Esophagus squamous epithelium (tissue), 5 donors: ENCODE measurements around the gene ZNF683. TPM values are rescaled to one million over a fixed set of nuclear protein-coding genes. Genes with fewer than 3 reads are reported as not detected.
A peak's percentile ranks its signal among the peaks of the same experiment; 100 is the strongest.

Experiments
- DNase-seq: peaks from one replicate; lab custom pipeline; 2025; lab: John Stamatoyannopoulos, UW
- H3K27ac ChIP-seq, 4 donors: fragments of 200-600 bp; sonication (generic); one replicate each; pipeline ENCODE4 v1.5.1; 2016 to 2019; ENCODE audit warnings: mild to moderate bottlenecking in 1 of 4
- H3K27me3 ChIP-seq, 4 donors: fragments of 200-600 bp; sonication (generic); 1 replicate in 3 of 4; 2 replicates in 1 of 4; pipeline versions ENCODE4 v1.5.1 to v1.6.0; 2017 to 2021; ENCODE audit warnings: antibody characterized with exemption in 1 of 4
- H3K36me3 ChIP-seq, 3 donors: fragments of 200-600 bp; sonication (generic); one replicate each; pipeline ENCODE4 v1.5.1; 2016 to 2019
- H3K4me1 ChIP-seq, 3 donors: fragments of 200-600 bp; sonication (generic); one replicate each; pipeline ENCODE4 v1.5.1; 2017 to 2019
- H3K4me3 ChIP-seq, 4 donors: fragments of 200-600 bp; sonication (generic); 1 replicate in 3 of 4; 2 replicates in 1 of 4; pipeline ENCODE4 v1.5.1; 2016 to 2019; ENCODE audit warnings: mild to moderate bottlenecking in 2 of 4, moderate library complexity in 1 of 4
- H3K9me3 ChIP-seq, 3 donors: fragments of 200-600 bp; sonication (generic); one replicate each; pipeline ENCODE4 v1.5.1; 2016 to 2019
- CTCF ChIP-seq, 6 experiments: fragments of 450-650 bp in 4 of 6; fragments of 200-600 bp in 2 of 6; sonication (generic) in 2 of 6; IDR thresholded peaks; one replicate each; pipeline ENCODE4 v1.5.1; 2016 to 2019; ENCODE audit warnings: antibody characterized with exemption in 6 of 6, mild to moderate bottlenecking in 4 of 6, moderate library complexity in 4 of 6
- POLR2A ChIP-seq, 4 donors: fragments of 450-650 bp; IDR thresholded peaks; one replicate each; pipeline ENCODE4 v1.6.1; 2017; ENCODE audit warnings: antibody characterized with exemption in 4 of 4, mild to moderate bottlenecking in 4 of 4, moderate library complexity in 3 of 4
- WGBS, 2 donors: methylation state at CpG; one replicate each; pipeline ENCODE4 v1.1.5; 2018; 5-methylcytosine and 5-hydroxymethylcytosine counted together
- intact Hi-C: fragments of 100-400 bp; cut with DNase I; formaldehyde crosslinking; loops from one replicate; pipeline ENCODE4 v1.15.0; 2022
- total RNA-seq, 4 donors: library from RNA; depleted of rRNA; stranded (reverse); fragments of >200 nt; gene quantifications; one replicate each; pipeline ENCODE4 v1.1.0, GENCODE V29; 2016
- donor health status: DM: yes; HTN: yes; CAD: no.

Gene ZNF683
- total RNA-seq, 4 donors from 2014 or later = 0.26 to 0.95 TPM; not detected in 2

GRCh38 chr1:26350701-26351589, 21.6 kb downstream of the ZNF683 start:
- intact Hi-C loops = no loop called here
- 85% methylated on average over 8 of the region's 9 CpGs for WGBS, 2 donors
- H3K27ac ChIP-seq = peak overlapping the region; percentile 85 to 95 (median 92)

GRCh38 chr1:26350343-26350700, 22.2 kb downstream of the ZNF683 start:
- TF ChIP-seq CTCF (IDR thresholded peaks at IDR 0.05) = no peak
- no peak for TF ChIP-seq POLR2A (IDR thresholded peaks at IDR 0.05)

More at GRCh38 chr1:26350701-26351589, 21.6 kb downstream of the ZNF683 start:
- Histone ChIP-seq H3K4me3 (peak overlapping the region in 3 of 4 donors; percentile 27 to 59 (median 54)), H3K9me3 (no peaks in the 10 kb centered on the region), H3K36me3 (peaks cover 0 to 16% (median 4%) of the 10 kb centered on the region in 3 donors), H3K27me3 (peaks cover 0 to 16% (median 0%) of the 10 kb centered on the region in 4 donors), H3K4me1 (peaks cover 17 to 69% (median 25%) of the 10 kb centered on the region in 3 donors)
- DNase-seq = no peak
- TF ChIP-seq CTCF (IDR thresholded peaks at IDR 0.05) = no peak
- TF ChIP-seq POLR2A (IDR thresholded peaks at IDR 0.05) = no peak

DNA sequence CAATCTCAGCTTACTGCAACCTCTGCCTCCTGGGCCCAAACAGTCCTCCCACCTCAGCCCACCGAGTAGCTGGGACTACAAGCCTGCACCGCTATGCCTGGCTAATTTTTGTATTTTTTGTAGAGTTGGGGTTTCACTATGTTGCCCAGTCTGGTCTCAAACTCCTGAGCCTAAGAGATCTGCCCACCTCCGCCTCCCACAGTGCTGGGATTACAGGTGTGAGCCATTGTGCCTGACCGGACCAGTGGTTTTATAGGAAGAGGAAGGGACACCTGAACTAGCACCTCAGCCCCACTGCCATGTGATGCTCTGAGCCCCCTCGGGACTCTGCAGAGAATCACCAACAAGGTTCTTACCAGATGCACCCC, 22.7 kb downstream of the ZNF683 start:
- peaks cover 13 to 58% (median 14%) of the 10 kb centered on the region in 3 donors for H3K4me1 ChIP-seq
- H3K27me3 ChIP-seq = peaks cover 0 to 10% (median 0%) of the 10 kb centered on the region in 4 donors
- H3K36me3 ChIP-seq = peaks cover 0 to 27% (median 8%) of the 10 kb centered on the region in 3 donors
- H3K9me3 ChIP-seq = no peaks in the 10 kb centered on the region
- no peak for DNase-seq
- intact Hi-C loops = no loop called here
- peak overlapping the region; percentile 21 to 95 (median 92) for H3K27ac ChIP-seq
- H3K4me3 ChIP-seq = peak overlapping the region in 2 of 4 donors; percentile 7 to 54
- 77 to 86% methylated on average over 4 to 5 of the region's 5 CpGs for WGBS, 2 donors
- TF ChIP-seq POLR2A (IDR thresholded peaks at IDR 0.05) = no peak
- no peak for TF ChIP-seq CTCF (IDR thresholded peaks at IDR 0.05)

More at GRCh38 chr1:26350343-26350700, 22.2 kb downstream of the ZNF683 start:
- H3K27ac ChIP-seq = peak overlapping the region; percentile 85 to 95 (median 92)
- intact Hi-C loops = no loop called here
- peaks cover 0 to 10% (median 0%) of the 10 kb centered on the region in 4 donors for H3K27me3 ChIP-seq
- WGBS, 2 donors = 61 to 94% methylated on average over 2 of the region's 2 CpGs
- DNase-seq = no peak
- peaks cover 14 to 63% (median 19%) of the 10 kb centered on the region in 3 donors for H3K4me1 ChIP-seq
- H3K9me3 ChIP-seq = no peaks in the 10 kb centered on the region
- peaks cover 0 to 22% (median 8%) of the 10 kb centered on the region in 3 donors for H3K36me3 ChIP-seq
- H3K4me3 ChIP-seq = peak overlapping the region in 2 of 4 donors; percentile 54 to 59

DNA sequence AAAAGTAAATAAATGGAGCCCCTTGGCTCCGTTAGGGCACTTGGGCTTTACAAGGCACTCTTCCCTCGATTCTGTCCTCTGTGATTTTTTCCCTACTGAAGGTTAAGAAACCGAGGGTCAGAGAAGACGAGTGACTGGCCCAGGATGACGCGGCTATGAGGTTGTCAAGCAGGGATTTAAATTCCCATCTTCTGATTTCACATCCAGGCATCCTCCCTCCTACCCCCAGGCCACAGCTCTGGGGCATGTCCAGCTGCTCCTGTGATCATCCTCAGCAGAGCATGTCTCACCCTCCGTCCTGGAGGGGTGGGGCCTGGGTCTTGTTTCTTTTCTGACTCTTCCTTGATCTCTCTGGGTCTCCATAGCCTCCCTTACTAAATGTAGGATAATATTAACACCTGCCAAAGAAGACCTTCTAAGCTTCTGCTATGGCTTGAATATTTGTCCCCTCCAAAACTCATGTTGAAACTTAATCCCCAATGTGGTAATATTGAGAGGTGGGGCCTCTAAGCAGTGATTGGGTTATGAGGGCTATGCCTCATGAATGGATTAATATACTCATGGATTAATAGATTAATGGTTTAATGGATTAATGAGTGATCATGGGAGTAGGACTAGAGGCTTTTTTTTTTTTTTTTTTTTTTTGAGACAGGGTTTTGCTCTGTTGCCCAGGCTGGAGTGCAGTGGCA, 23.2 kb downstream of the ZNF683 start:
- Histone ChIP-seq H3K36me3 (peaks cover 0 to 32% (median 8%) of the 10 kb centered on the region in 3 donors), H3K27ac (peak overlapping the region in 3 of 4 donors; percentile 90 to 95 (median 95)), H3K9me3 (no peaks in the 10 kb centered on the region), H3K4me1 (peaks cover 8 to 53% (median 9%) of the 10 kb centered on the region in 3 donors), H3K4me3 (no peak overlapping the region), H3K27me3 (peaks cover 0 to 7% (median 0%) of the 10 kb centered on the region in 4 donors)
- DNase-seq = no peak
- intact Hi-C loops = no loop called here
- TF ChIP-seq CTCF (IDR thresholded peaks at IDR 0.05) (no peak), POLR2A (IDR thresholded peaks at IDR 0.05) (no peak)
- WGBS, 2 donors = 71% methylated on average over 7 of the region's 7 CpGs
